HCT116 (cell line): Measurements from ENCODE around the gene AKAP13. TPM values are rescaled to one million over a fixed set of nuclear protein-coding genes. Genes with fewer than 3 reads are reported as not detected.

Experiments used
- ATAC-seq: fragments of 200-7000 bp; cut with Tn5 transposase; 2 replicates; pipeline ENCODE4 v1.9.1; 2020; ENCODE audit warnings: mild to moderate bottlenecking, moderate library complexity
- BruUV-seq: library from RNA; stranded (reverse); fragments of 400-500 nt; replicated peaks from 2 replicates; lab custom pipeline; 2021; lab: Mats Ljungman, UMichigan
- CTCF ChIA-PET: fragments of 300-600 bp; sonication (Branson Sonifier 250); formaldehyde crosslinking; loops from one replicate; lab custom pipeline; 2021; ENCODE audit warnings: antibody characterized with exemption; lab: Charles Lee
- POLR2A ChIA-PET: fragments of 300-600, 350-600 bp; sonication (Branson Sonifier 250); formaldehyde crosslinking; loops from one replicate; lab custom pipeline; 2021; ENCODE audit warnings: antibody characterized with exemption; lab: Charles Lee
- RAD21 ChIA-PET, 2 experiments: fragments of 300-600 bp; sonication (Branson Sonifier 250); formaldehyde crosslinking; loops; one replicate each; lab custom pipeline; 2023; ENCODE audit warnings: low total read pairs in 2 of 2; ENCODE audit not compliant: uncharacterized antibody in 2 of 2, unreplicated experiment in 2 of 2, low non-redundant PET in 1 of 2; lab: Charles Lee
- DNase-seq: peaks from one replicate; pipeline ENCODE4 v3.0.0-alpha.2; 2010; ENCODE audit warnings: low read depth, low spot score
- H2AFZ ChIP-seq: fragments of 200-600 bp; shearing (Covaris generic), sonication (generic); 2 replicates; pipeline ENCODE4 v1.6.1; 2017; ENCODE audit warnings: low read depth, mixed run types, mixed read lengths, antibody characterized with exemption, low read length; ENCODE audit not compliant: poor library complexity, severe bottlenecking
- H3K27ac ChIP-seq: 2 replicates; pipeline ENCODE4 v1.5.1; 2012; ENCODE audit warnings: low read depth, low read length
- H3K27me3 ChIP-seq: fragments of 200-600 bp; sonication (generic); 2 replicates; pipeline ENCODE4 v1.6.1; 2016; ENCODE audit warnings: mixed run types, low read length, mixed read lengths; ENCODE audit not compliant: insufficient read depth
- H3K36me3 ChIP-seq, 2 experiments: fragments of 200-500 bp in 1 of 2; fragments of 200-600 bp in 1 of 2; sonication (Bioruptor generic) in 1 of 2; sonication (generic) in 1 of 2; 2 replicates each; pipeline versions ENCODE4 v1.5.1 to v1.6.1; 2014 to 2016; ENCODE audit warnings: low read length in 2 of 2, inconsistent platforms in 1 of 2, mixed read lengths in 1 of 2, mixed run types in 1 of 2; ENCODE audit not compliant: insufficient read depth in 2 of 2, control insufficient read depth in 1 of 2
- H3K4me1 ChIP-seq, 2 experiments: fragments of 200-600 bp in 1 of 2; sonication (generic) in 1 of 2; 2 replicates each; pipeline versions ENCODE4 v1.5.1 to v1.6.1; 2012 to 2017; ENCODE audit warnings: low read length in 2 of 2, inconsistent platforms in 1 of 2, mild to moderate bottlenecking in 1 of 2, mixed read lengths in 1 of 2, mixed run types in 1 of 2, moderate library complexity in 1 of 2; ENCODE audit not compliant: insufficient read depth in 2 of 2, control insufficient read depth in 1 of 2
- H3K4me2 ChIP-seq: fragments of 200-600 bp; sonication (generic); 2 replicates; pipeline ENCODE4 v1.6.1; 2017; ENCODE audit warnings: mixed run types, low read length, mixed read lengths
- H3K4me3 ChIP-seq, 2 experiments: fragments of 200-600 bp in 1 of 2; sonication (generic) in 1 of 2; replicated peaks in 1 of 2; 2 replicates each; pipeline ENCODE4 v1.5.1; 2011 to 2016; ENCODE audit warnings: low read length in 2 of 2, control low read depth in 1 of 2, low read depth in 1 of 2, mild to moderate bottlenecking in 1 of 2, mixed read lengths in 1 of 2, mixed run types in 1 of 2
- H3K79me2 ChIP-seq: fragments of 200-600 bp; sonication (generic); 2 replicates; pipeline ENCODE4 v1.6.1; 2017; ENCODE audit warnings: mild to moderate bottlenecking, mixed run types, low read length, moderate library complexity, mixed read lengths; ENCODE audit not compliant: insufficient read depth
- H3K9ac ChIP-seq: fragments of 200-600 bp; sonication (generic); 2 replicates; pipeline ENCODE4 v1.6.1; 2016; ENCODE audit warnings: low read length, mixed read lengths
- H3K9me2 ChIP-seq: fragments of 200-600 bp; sonication (generic), shearing (Covaris generic); 2 replicates; pipeline ENCODE4 v1.6.1; 2017; ENCODE audit warnings: mixed run types, mild to moderate bottlenecking, moderate library complexity; ENCODE audit not compliant: insufficient read depth
- H3K9me3 ChIP-seq, 2 experiments: fragments of 200-500 bp in 1 of 2; fragments of 200-600 bp in 1 of 2; sonication (Bioruptor generic) in 1 of 2; sonication (generic) in 1 of 2; 2 replicates each; pipeline ENCODE4 v1.6.1; 2014 to 2017; ENCODE audit warnings: low read length in 2 of 2, mixed read lengths in 2 of 2, inconsistent platforms in 1 of 2, low read depth in 1 of 2, mild to moderate bottlenecking in 1 of 2, mixed run types in 1 of 2, moderate library complexity in 1 of 2; ENCODE audit not compliant: control insufficient read depth in 1 of 2, insufficient read depth in 1 of 2
- H4K20me1 ChIP-seq: fragments of 200-600 bp; sonication (generic), shearing (Covaris generic); 2 replicates; pipeline ENCODE4 v1.6.1; 2017; ENCODE audit warnings: mixed run types, mild to moderate bottlenecking, moderate library complexity; ENCODE audit not compliant: insufficient read depth
- EZH2 ChIP-seq: fragments of 200-600 bp; sonication (generic); IDR thresholded peaks from 2 replicates; pipeline ENCODE4 v1.6.1; 2017; ENCODE audit warnings: antibody characterized with exemption, mixed run types
- EZH2phosphoT487 ChIP-seq: fragments of 200-600 bp; IDR thresholded peaks from 2 replicates; pipeline ENCODE4 v1.6.1; 2018; ENCODE audit warnings: antibody characterized with exemption, borderline replicate concordance
- POLR2AphosphoS5 ChIP-seq: IDR thresholded peaks from 2 replicates; pipeline ENCODE4 v1.6.1; 2011; ENCODE audit warnings: mild to moderate bottlenecking, low read depth, low read length, moderate library complexity
- SIN3A ChIP-seq: IDR thresholded peaks from 2 replicates; pipeline ENCODE4 v1.6.1; 2012; ENCODE audit warnings: low read depth
- SP1 ChIP-seq: IDR thresholded peaks from 2 replicates; pipeline ENCODE4 v1.6.1; 2012; ENCODE audit warnings: low read depth
- ZFX ChIP-seq: fragments of 450-650 bp; IDR thresholded peaks from 2 replicates; pipeline ENCODE4 v1.6.1; 2017
- ZNF274 ChIP-seq: fragments of 200-500 bp; sonication (Bioruptor generic); IDR thresholded peaks from 2 replicates; pipeline ENCODE4 v1.6.1; 2014; ENCODE audit warnings: mild to moderate bottlenecking, low read depth, low read length, inconsistent platforms
- intact Hi-C: fragments of 100-400 bp; cut with micrococcal nuclease; formaldehyde crosslinking; loops from 2 replicates; pipeline ENCODE4 v1.10.0; 2022
- total RNA-seq: library from RNA; stranded (reverse); gene quantifications from one replicate; pipeline ENCODE4 v1.2.1, GENCODE V29; 2021; ENCODE audit not compliant: unreplicated experiment
- TF ChIP-seq, protein P1 (sequence below): IDR thresholded peaks from 2 replicates; pipeline ENCODE4 v1.6.1; 2012
- TF ChIP-seq, protein P2 (sequence below): IDR thresholded peaks from 2 replicates; pipeline ENCODE4 v1.6.1; 2011; ENCODE audit warnings: mild to moderate bottlenecking, low read length, moderate library complexity; ENCODE audit not compliant: insufficient replicate concordance; ENCODE audit errors: extremely low read depth
- TF ChIP-seq, protein P3 (sequence below): IDR thresholded peaks from 2 replicates; pipeline ENCODE4 v1.6.1; 2012
- TF ChIP-seq, protein P4 (sequence below): IDR thresholded peaks from 2 replicates; pipeline ENCODE4 v1.6.1; 2012; ENCODE audit warnings: low read depth

AKAP13 gene
- total RNA-seq, 1 experiment from 2014 or later = 43.1 TPM

DNA sequence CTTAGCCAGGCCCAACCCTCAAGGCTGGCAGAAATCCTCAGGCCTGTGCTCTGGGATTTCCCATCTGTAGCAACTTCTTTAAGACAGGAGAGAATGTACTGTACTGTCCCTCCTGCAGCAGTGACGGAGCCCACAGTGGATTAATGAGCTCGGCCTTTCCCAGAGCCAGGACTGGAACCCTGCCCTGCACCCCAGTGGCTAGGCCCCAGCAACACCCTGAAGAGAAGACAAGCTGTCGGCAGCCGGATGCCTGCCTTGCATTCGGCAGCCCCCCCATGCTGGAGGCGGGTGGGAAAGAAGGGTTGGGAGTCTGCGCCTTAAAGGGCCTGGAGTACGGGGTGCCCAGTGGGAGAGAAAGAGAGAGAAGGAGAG lies 382.3 kb downstream of the AKAP13 start:
- ATAC-seq = no peak
- no peaks in the 10 kb centered on the region for H3K36me3 ChIP-seq
- no peaks in the 10 kb centered on the region for H3K27me3 ChIP-seq
- no peaks in the 10 kb centered on the region for H3K79me2 ChIP-seq
- no peak overlapping the region for H3K4me2 ChIP-seq
- CTCF ChIA-PET = no interaction called here
- H3K9me2 ChIP-seq = no peaks in the 10 kb centered on the region
- RAD21 ChIA-PET = no interaction called here
- no peaks in the 10 kb centered on the region for H4K20me1 ChIP-seq
- no TSS peak for BruUV-seq
- H3K9ac ChIP-seq = no peak overlapping the region
- no peaks in the 10 kb centered on the region for H3K4me1 ChIP-seq
- H3K4me3 ChIP-seq = no peak overlapping the region
- intact Hi-C loops = no loop called here
- DNase-seq = no peak
- no peak overlapping the region for H2AFZ ChIP-seq
- no peak overlapping the region for H3K27ac ChIP-seq
- POLR2A ChIA-PET = no interaction called here
- no peak for TF ChIP-seq EZH2
- no peak for TF ChIP-seq EZH2phosphoT487
- no peak for TF ChIP-seq POLR2AphosphoS5
- H3K9me3 ChIP-seq = no peaks in the 10 kb centered on the region

- CTCF ChIA-PET = no interaction called here
- ATAC-seq = no peak
These were observed 382.8 kb downstream of the AKAP13 start for GRCh38 chr15:85763157-85763556.

More at GRCh38 chr15:85763157-85763556, 382.8 kb downstream of the AKAP13 start:
- RAD21 ChIA-PET = no interaction called here
- intact Hi-C loops = no loop called here
- Histone ChIP-seq H2AFZ (no peak overlapping the region), H4K20me1 (no peaks in the 10 kb centered on the region), H3K79me2 (no peaks in the 10 kb centered on the region), H3K4me3 (no peak overlapping the region), H3K9me2 (no peaks in the 10 kb centered on the region), H3K9me3 (no peaks in the 10 kb centered on the region)
- POLR2A ChIA-PET = no interaction called here
- no peak for DNase-seq
- TF ChIP-seq, protein P1, sequence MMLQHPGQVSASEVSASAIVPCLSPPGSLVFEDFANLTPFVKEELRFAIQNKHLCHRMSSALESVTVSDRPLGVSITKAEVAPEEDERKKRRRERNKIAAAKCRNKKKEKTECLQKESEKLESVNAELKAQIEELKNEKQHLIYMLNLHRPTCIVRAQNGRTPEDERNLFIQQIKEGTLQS = no peak
- TF ChIP-seq, protein P2, sequence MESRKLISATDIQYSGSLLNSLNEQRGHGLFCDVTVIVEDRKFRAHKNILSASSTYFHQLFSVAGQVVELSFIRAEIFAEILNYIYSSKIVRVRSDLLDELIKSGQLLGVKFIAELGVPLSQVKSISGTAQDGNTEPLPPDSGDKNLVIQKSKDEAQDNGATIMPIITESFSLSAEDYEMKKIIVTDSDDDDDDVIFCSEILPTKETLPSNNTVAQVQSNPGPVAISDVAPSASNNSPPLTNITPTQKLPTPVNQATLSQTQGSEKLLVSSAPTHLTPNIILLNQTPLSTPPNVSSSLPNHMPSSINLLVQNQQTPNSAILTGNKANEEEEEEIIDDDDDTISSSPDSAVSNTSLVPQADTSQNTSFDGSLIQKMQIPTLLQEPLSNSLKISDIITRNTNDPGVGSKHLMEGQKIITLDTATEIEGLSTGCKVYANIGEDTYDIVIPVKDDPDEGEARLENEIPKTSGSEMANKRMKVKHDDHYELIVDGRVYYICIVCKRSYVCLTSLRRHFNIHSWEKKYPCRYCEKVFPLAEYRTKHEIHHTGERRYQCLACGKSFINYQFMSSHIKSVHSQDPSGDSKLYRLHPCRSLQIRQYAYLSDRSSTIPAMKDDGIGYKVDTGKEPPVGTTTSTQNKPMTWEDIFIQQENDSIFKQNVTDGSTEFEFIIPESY = no peak
- TF ChIP-seq, protein P3, sequence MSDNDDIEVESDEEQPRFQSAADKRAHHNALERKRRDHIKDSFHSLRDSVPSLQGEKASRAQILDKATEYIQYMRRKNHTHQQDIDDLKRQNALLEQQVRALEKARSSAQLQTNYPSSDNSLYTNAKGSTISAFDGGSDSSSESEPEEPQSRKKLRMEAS = no peak
- TF ChIP-seq ZFX (no peak), EZH2 (no peak), ZNF274 (no peak), POLR2AphosphoS5 (no peak), SIN3A (no peak), SP1 (no peak)
- TF ChIP-seq, protein P4, sequence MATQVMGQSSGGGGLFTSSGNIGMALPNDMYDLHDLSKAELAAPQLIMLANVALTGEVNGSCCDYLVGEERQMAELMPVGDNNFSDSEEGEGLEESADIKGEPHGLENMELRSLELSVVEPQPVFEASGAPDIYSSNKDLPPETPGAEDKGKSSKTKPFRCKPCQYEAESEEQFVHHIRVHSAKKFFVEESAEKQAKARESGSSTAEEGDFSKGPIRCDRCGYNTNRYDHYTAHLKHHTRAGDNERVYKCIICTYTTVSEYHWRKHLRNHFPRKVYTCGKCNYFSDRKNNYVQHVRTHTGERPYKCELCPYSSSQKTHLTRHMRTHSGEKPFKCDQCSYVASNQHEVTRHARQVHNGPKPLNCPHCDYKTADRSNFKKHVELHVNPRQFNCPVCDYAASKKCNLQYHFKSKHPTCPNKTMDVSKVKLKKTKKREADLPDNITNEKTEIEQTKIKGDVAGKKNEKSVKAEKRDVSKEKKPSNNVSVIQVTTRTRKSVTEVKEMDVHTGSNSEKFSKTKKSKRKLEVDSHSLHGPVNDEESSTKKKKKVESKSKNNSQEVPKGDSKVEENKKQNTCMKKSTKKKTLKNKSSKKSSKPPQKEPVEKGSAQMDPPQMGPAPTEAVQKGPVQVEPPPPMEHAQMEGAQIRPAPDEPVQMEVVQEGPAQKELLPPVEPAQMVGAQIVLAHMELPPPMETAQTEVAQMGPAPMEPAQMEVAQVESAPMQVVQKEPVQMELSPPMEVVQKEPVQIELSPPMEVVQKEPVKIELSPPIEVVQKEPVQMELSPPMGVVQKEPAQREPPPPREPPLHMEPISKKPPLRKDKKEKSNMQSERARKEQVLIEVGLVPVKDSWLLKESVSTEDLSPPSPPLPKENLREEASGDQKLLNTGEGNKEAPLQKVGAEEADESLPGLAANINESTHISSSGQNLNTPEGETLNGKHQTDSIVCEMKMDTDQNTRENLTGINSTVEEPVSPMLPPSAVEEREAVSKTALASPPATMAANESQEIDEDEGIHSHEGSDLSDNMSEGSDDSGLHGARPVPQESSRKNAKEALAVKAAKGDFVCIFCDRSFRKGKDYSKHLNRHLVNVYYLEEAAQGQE = no peak
- TF ChIP-seq, all 23 proteins: peak for 0
- Histone ChIP-seq H3K27me3 (no peaks in the 10 kb centered on the region), H3K27ac (no peak overlapping the region), H3K4me2 (no peak overlapping the region), H3K4me1 (no peaks in the 10 kb centered on the region), H3K36me3 (no peaks in the 10 kb centered on the region), H3K9ac (no peak overlapping the region)
- BruUV-seq = no TSS peak
